ENCODE measurements around the gene ITLN1.

DNA sequence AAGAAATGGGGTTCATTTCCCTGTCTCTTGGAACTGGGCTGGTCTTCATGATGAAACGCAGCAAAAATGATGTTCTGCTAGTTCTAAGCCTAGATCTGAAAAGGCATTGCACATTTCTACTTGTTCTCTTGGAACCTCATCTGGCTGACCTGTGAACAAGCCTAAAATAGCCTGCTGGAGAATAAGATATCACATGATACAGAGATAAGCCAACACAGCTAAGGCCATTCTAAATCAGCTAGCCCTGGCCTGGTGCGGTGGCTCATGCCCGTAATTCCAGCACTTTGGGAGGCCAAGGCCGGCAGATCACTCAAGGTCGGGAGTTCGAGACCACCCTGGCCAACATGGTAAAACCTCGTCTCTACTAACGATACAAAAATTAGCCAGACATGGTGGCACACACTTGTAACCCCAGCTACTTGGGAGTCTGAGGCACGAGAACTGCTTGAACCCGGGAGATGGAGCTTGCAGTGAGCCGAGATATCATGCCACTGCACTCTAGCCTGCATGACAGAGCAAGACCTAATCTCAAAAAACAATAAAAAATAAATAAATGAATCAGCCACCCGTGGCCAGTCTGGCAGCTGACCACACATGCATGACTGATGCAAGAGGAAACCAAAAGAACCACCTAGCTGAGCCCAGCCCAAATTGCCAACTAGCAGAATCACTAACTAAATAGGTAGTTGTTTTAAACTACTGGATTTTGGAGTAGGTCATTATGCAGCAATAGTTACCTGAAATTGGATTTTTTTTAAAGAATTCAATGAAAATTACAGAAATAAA is 40.3 kb downstream of the ITLN1 start:
- TF ChIP-seq, protein P1, sequence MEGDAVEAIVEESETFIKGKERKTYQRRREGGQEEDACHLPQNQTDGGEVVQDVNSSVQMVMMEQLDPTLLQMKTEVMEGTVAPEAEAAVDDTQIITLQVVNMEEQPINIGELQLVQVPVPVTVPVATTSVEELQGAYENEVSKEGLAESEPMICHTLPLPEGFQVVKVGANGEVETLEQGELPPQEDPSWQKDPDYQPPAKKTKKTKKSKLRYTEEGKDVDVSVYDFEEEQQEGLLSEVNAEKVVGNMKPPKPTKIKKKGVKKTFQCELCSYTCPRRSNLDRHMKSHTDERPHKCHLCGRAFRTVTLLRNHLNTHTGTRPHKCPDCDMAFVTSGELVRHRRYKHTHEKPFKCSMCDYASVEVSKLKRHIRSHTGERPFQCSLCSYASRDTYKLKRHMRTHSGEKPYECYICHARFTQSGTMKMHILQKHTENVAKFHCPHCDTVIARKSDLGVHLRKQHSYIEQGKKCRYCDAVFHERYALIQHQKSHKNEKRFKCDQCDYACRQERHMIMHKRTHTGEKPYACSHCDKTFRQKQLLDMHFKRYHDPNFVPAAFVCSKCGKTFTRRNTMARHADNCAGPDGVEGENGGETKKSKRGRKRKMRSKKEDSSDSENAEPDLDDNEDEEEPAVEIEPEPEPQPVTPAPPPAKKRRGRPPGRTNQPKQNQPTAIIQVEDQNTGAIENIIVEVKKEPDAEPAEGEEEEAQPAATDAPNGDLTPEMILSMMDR (IDR thresholded peaks at IDR 0.05; ENCODE audit: poor library complexity), result no peak
- no peak for TF ChIP-seq EZH2 (IDR thresholded peaks at IDR 0.05; ENCODE audit: borderline replicate concordance)

All from hepatocyte (in vitro differentiated cells).